GM20000 (cell line): ENCODE results near the gene TUBA4B.
A peak's percentile ranks its signal among the peaks of the same experiment; 100 is the strongest.

Experiments used
- DNase-seq: peaks from one replicate; pipeline ENCODE4 v3.0.0; 2012; ENCODE audit warnings: low spot score
- CTCF ChIP-seq: IDR thresholded peaks from 2 replicates; pipeline ENCODE4 v1.5.1; 2012; ENCODE audit warnings: mild to moderate bottlenecking, control low read depth; ENCODE audit errors: extremely low read depth, missing control alignments

TUBA4B gene

GRCh38 chr2:219228911-219229304 lies 24.1 kb upstream of the TUBA4B start:
- no peak for DNase-seq
- no peak for TF ChIP-seq CTCF

GRCh38 chr2:219229305-219230058 lies 23.6 kb upstream of the TUBA4B start, which contains the start of the genes ANKZF1 and ATG9A:
Gene ANKZF1, plus strand, starts transcription at chr2:219229806. Its CDS starts 452 bp downstream, at chr2:219230258.
Gene ATG9A, minus strand, starts transcription at chr2:219229636. Its CDS starts 1,612 bp downstream, at chr2:219228024.
- no peak for TF ChIP-seq CTCF
- DNase-seq = peak; percentile 99

- TF ChIP-seq CTCF = no peak
- peak; percentile 55 for DNase-seq
Observed at GRCh38 chr2:219230059-219230540, 22.9 kb upstream of the TUBA4B start.

GRCh38 chr2:219234331-219234730 lies 18.7 kb upstream of the TUBA4B start:
- no peak for DNase-seq
- no peak for TF ChIP-seq CTCF

GRCh38 chr2:219243291-219243761 lies 9.7 kb upstream of the TUBA4B start:
- no peak for TF ChIP-seq CTCF
- no peak for DNase-seq

- TF ChIP-seq CTCF = no peak
- no peak for DNase-seq
Observed at GRCh38 chr2:219244789-219245147, 8.3 kb upstream of the TUBA4B start.

- peak; percentile 91 for DNase-seq
- TF ChIP-seq CTCF = no peak
Observed at GRCh38 chr2:219245148-219245898, 7.7 kb upstream of the TUBA4B start, which contains the start of the genes GLB1L and STK16. Gene GLB1L, minus strand, starts transcription at chr2:219245444. Its CDS starts 1,871 bp downstream, at chr2:219243573. Gene STK16, plus strand, starts transcription at chr2:219245479. Its CDS starts 521 bp downstream, at chr2:219246000.
